HG02571 (cell line): ENCODE results near the gene PLPPR2.
"Not testable (repeated sequence)": the region's sequence is repeated elsewhere in the genome, so short reads cannot be mapped to it uniquely, and the experiment has no call there.

ENCODE experiments used
- ATAC-seq: cut with Tn5 transposase; IDR thresholded peaks from one replicate; pipeline ENCODE4 v1.9.1; 2021; ENCODE audit warnings: mild to moderate bottlenecking, moderate library complexity; ENCODE audit not compliant: unreplicated experiment

The PLPPR2 gene

GRCh38 chr19:11355160-11356073 is at the start of gene PLPPR2:
TSS of gene PLPPR2 (plus strand) at chr19:11355432. CDS start at chr19:11357674, 2,242 bp downstream.
- ATAC-seq: no peak

GRCh38 chr19:11306337-11306736 is 48.9 kb upstream of the PLPPR2 start:
- no peak for ATAC-seq

GRCh38 chr19:11320278-11320995 is 34.8 kb upstream of the PLPPR2 start:
- not testable (repeated sequence) for ATAC-seq

- no peak for ATAC-seq
These were observed 33.8 kb upstream of the PLPPR2 start for GRCh38 chr19:11321191-11322126.

- no peak for ATAC-seq
These were observed 32.8 kb upstream of the PLPPR2 start for GRCh38 chr19:11322269-11323024.

GRCh38 chr19:11323601-11324078 is 31.6 kb upstream of the PLPPR2 start:
- no peak for ATAC-seq

GRCh38 chr19:11324079-11324661 is 31.1 kb upstream of the PLPPR2 start:
- ATAC-seq: no peak

GRCh38 chr19:11324748-11325389 is 30.4 kb upstream of the PLPPR2 start:
- no peak for ATAC-seq

GRCh38 chr19:11325544-11325943 is 29.7 kb upstream of the PLPPR2 start:
- ATAC-seq: no peak

- ATAC-seq: no peak
These were observed 25.1 kb upstream of the PLPPR2 start for GRCh38 chr19:11330127-11330526.

- no peak for ATAC-seq
These were observed 23.7 kb upstream of the PLPPR2 start for GRCh38 chr19:11331502-11331901.

- no peak for ATAC-seq
These were observed 22.4 kb upstream of the PLPPR2 start for GRCh38 chr19:11332822-11333221.

- not testable (repeated sequence) for ATAC-seq
These were observed 21.4 kb upstream of the PLPPR2 start for GRCh38 chr19:11333838-11334237.

- no peak for ATAC-seq
These were observed 19.6 kb upstream of the PLPPR2 start for GRCh38 chr19:11335449-11336146.

GRCh38 chr19:11337080-11337479 is 18.2 kb upstream of the PLPPR2 start:
- ATAC-seq: no peak

- ATAC-seq: no peak
These were observed 17.1 kb upstream of the PLPPR2 start for GRCh38 chr19:11338121-11338520.

GRCh38 chr19:11338569-11339253 is 16.5 kb upstream of the PLPPR2 start:
- no peak for ATAC-seq
